Ascending aorta (tissue), 2 donors: ENCODE measurements around the gene DAG1. TPM values are rescaled to one million over a fixed set of nuclear protein-coding genes. Genes with fewer than 3 reads are reported as not detected.

Experiments used
- DNase-seq, 2 donors: peaks; one replicate each; pipeline ENCODE4 v3.0.0-alpha.2; 2019; ENCODE audit warnings: low spot score in 2 of 2
- H3K27ac ChIP-seq, 2 donors: fragments of 200-600 bp; sonication (generic); one replicate each; pipeline ENCODE4 v1.5.1; 2016 to 2017; ENCODE audit warnings: mild to moderate bottlenecking in 1 of 2
- H3K27me3 ChIP-seq: fragments of 200-600 bp; sonication (generic); one replicate; pipeline ENCODE4 v1.5.1; 2017
- H3K36me3 ChIP-seq, 2 donors: fragments of 200-600 bp; sonication (generic); one replicate each; pipeline ENCODE4 v1.5.1; 2016
- H3K4me1 ChIP-seq, 2 donors: fragments of 200-600 bp; sonication (generic); one replicate each; pipeline ENCODE4 v1.5.1; 2016 to 2017; ENCODE audit warnings: mild to moderate bottlenecking in 1 of 2
- H3K4me3 ChIP-seq, 2 donors: fragments of 200-600 bp; sonication (generic); one replicate each; pipeline ENCODE4 v1.5.1; 2016 to 2017; ENCODE audit warnings: mild to moderate bottlenecking in 1 of 2
- H3K9me3 ChIP-seq, 2 donors: fragments of 200-600 bp; sonication (generic); one replicate each; pipeline ENCODE4 v1.5.1; 2016
- CTCF ChIP-seq, 3 experiments: fragments of 200-600 bp in 2 of 3; fragments of 450-650 bp in 1 of 3; sonication (generic) in 2 of 3; IDR thresholded peaks; one replicate each; pipeline ENCODE4 v1.5.1; 2016 to 2019; ENCODE audit warnings: antibody characterized with exemption in 3 of 3, mild to moderate bottlenecking in 1 of 3, moderate library complexity in 1 of 3
- intact Hi-C: fragments of 100-400 bp; cut with DNase I; formaldehyde crosslinking; loops from one replicate; pipeline ENCODE4 v1.15.1; 2023
- total RNA-seq: library from RNA; depleted of rRNA; stranded (reverse); fragments of >200 nt; gene quantifications from one replicate; pipeline ENCODE4 v1.1.0, GENCODE V29; 2016

DAG1 gene
- total RNA-seq, 1 donor from 2014 or later: 57.9 TPM

DNA sequence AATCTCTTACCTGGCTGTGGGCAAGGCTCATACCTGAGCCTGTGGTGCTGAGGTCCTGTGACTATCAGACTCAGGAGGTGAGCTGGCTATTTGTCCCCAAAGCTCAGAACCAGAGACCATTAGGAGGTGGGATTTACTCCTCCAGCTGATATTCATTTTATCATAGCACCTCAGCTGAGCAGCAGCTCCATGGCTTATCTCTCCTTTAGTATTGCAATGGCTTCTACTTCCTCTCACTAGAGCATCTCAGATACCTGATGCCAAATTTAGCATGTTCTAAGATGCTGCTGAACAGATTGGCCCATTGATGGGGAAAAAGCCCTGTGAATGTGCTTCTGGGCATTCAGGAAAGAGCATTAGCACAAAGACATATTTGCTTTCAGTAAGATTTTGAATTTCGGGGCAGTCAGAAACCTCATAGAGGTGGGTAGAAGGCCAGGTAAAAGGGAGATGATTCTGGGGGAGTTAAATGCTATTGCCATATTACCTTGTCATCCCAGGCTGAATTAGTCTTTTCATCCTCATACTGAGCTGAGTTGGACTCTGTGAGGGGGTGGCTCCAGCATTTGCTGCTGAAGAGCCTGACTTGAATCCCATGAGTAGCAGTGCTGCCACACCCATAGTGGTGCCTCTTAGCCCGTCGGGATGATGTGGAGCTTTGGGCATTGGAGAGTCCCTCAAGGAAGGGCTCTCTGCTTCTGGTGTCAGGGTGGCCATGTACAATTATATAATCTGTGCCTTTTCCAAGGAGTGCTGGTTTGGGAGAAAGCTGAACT is 86.6 kb downstream of the DAG1 start:
- no peak for TF ChIP-seq CTCF (IDR thresholded peaks at IDR 0.05)
- Histone ChIP-seq H3K27ac (no peak overlapping the region), H3K4me1 (peaks cover 3 to 13% of the 10 kb centered on the region in 2 donors), H3K4me3 (no peak overlapping the region), H3K27me3 (no peaks in the 10 kb centered on the region), H3K36me3 (no peaks in the 10 kb centered on the region), H3K9me3 (no peaks in the 10 kb centered on the region)
- intact Hi-C loops: no loop called here
- no peak for DNase-seq

- no peak for DNase-seq
- Histone ChIP-seq H3K36me3 (no peaks in the 10 kb centered on the region), H3K9me3 (no peaks in the 10 kb centered on the region), H3K27me3 (no peaks in the 10 kb centered on the region), H3K4me3 (no peak overlapping the region), H3K4me1 (no peaks in the 10 kb centered on the region), H3K27ac (no peak overlapping the region)
- intact Hi-C loops: no loop called here
- TF ChIP-seq CTCF (IDR thresholded peaks at IDR 0.05): no peak
These were observed 93.0 kb downstream of the DAG1 start for GRCh38 chr3:49563040-49563578.

DNA sequence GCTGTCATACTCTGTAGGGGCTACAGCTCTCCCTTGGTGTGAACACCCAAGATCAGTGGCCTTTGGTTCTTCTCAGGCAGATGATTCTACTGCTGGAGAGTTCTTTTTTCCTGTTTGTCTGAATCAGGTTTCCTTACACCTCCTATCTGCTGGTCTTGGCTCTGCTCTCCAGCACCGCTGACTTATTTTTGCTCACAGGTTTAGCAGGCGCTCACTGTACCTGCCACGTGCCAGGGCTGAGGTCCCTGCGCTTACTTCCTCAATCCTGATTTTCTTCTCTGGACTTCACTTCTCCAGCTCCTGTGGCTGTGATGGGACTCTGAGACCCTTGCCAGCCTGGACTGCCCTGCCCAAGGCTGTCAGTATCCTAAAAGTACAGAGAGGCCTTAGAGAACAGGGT is 93.7 kb downstream of the DAG1 start:
- no peak for DNase-seq
- H3K27me3 ChIP-seq: no peaks in the 10 kb centered on the region

DNA sequence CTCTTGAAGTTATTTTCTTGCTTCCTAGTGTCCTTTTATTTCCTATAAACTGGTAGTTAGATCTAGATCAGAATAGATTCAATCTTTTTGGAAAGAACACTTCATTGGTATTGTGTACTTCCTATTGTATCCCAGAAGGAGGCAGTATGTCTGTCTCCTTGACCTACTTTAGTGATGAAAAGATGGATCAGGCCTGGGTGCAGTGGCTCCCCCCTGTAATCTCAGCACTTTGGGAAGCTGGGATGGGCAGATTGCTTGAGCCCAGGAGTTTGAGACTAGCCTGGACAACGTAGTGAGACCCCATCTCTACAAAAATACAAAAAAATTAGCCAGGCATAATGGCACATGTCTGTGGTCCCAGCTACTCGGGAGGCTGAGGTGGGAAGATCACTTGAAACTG is 96.2 kb downstream of the DAG1 start:
- H3K36me3 ChIP-seq: no peaks in the 10 kb centered on the region
- H3K4me3 ChIP-seq: no peak overlapping the region
- intact Hi-C loops: no loop called here
- no peaks in the 10 kb centered on the region for H3K4me1 ChIP-seq
- no peak for TF ChIP-seq CTCF (IDR thresholded peaks at IDR 0.05)
- no peaks in the 10 kb centered on the region for H3K9me3 ChIP-seq
- H3K27ac ChIP-seq: no peak overlapping the region
- no peaks in the 10 kb centered on the region for H3K27me3 ChIP-seq
- no peak for DNase-seq

More for the DNA sequence above, 93.7 kb downstream of the DAG1 start:
- Histone ChIP-seq H3K4me1 (no peaks in the 10 kb centered on the region), H3K27ac (no peak overlapping the region), H3K4me3 (no peak overlapping the region), H3K36me3 (no peaks in the 10 kb centered on the region), H3K9me3 (no peaks in the 10 kb centered on the region)
- intact Hi-C loops: no loop called here
- no peak for TF ChIP-seq CTCF (IDR thresholded peaks at IDR 0.05)

DNA sequence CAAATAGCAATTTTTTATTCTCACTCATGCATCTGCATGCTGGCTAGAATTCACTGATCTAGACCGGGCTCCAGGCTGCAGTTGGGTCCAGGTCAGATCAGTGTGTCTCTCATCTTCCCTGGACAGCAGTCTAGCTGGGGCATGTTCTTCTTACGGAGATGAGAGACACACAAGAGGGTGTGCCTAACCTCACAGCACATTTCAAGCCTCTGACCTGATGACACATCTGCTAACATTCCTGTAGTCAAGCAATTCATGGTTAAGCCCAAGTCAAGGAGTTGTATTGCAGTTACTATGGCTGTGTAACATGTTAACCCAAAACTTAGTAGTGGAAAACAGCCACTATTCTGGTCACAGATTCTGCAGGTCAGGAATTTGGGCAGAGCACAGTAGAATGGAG is 97.3 kb downstream of the DAG1 start:
- H3K4me1 ChIP-seq: no peaks in the 10 kb centered on the region
- H3K27me3 ChIP-seq: no peaks in the 10 kb centered on the region
- no peaks in the 10 kb centered on the region for H3K9me3 ChIP-seq
- no peaks in the 10 kb centered on the region for H3K36me3 ChIP-seq
- H3K4me3 ChIP-seq: no peak overlapping the region
- no peak overlapping the region for H3K27ac ChIP-seq
- intact Hi-C loops: no loop called here
- no peak for DNase-seq
- no peak for TF ChIP-seq CTCF (IDR thresholded peaks at IDR 0.05)
